GM21529 (cell line): ENCODE results near the gene PHLPP2.

Source experiments
- ATAC-seq: cut with Tn5 transposase; IDR thresholded peaks from one replicate; pipeline ENCODE4 v1.9.1; 2021; ENCODE audit not compliant: unreplicated experiment

PHLPP2 gene

GRCh38 chr16:71724320-71724751, at the start of gene PHLPP2:
TSS of gene PHLPP2 (minus strand) at chr16:71724701. CDS start at chr16:71714795, 9,906 bp downstream.
- no peak for ATAC-seq

- ATAC-seq = no peak
Observed at GRCh38 chr16:71771571-71771970, 47.1 kb upstream of the PHLPP2 start.

GRCh38 chr16:71769222-71769621, 44.7 kb upstream of the PHLPP2 start:
- no peak for ATAC-seq

GRCh38 chr16:71767060-71767900, 42.8 kb upstream of the PHLPP2 start:
- no peak for ATAC-seq

- no peak for ATAC-seq
Observed at GRCh38 chr16:71762186-71762585, 37.7 kb upstream of the PHLPP2 start.

- ATAC-seq = no peak
Observed at GRCh38 chr16:71761097-71761496, 36.6 kb upstream of the PHLPP2 start.

- no peak for ATAC-seq
Observed at GRCh38 chr16:71758293-71758760, 33.8 kb upstream of the PHLPP2 start.

- no peak for ATAC-seq
Observed at GRCh38 chr16:71754652-71755051, 30.2 kb upstream of the PHLPP2 start.

- no peak for ATAC-seq
Observed at GRCh38 chr16:71754108-71754507, 29.6 kb upstream of the PHLPP2 start.

GRCh38 chr16:71748226-71748625, 23.7 kb upstream of the PHLPP2 start:
- ATAC-seq = no peak

- no peak for ATAC-seq
Observed at GRCh38 chr16:71746442-71747046, 22.0 kb upstream of the PHLPP2 start.

GRCh38 chr16:71738855-71739254, 14.4 kb upstream of the PHLPP2 start:
- no peak for ATAC-seq

GRCh38 chr16:71737501-71737900, 13.0 kb upstream of the PHLPP2 start:
- ATAC-seq = no peak

GRCh38 chr16:71734511-71734910, 10.0 kb upstream of the PHLPP2 start:
- no peak for ATAC-seq

GRCh38 chr16:71732587-71732986, 8.1 kb upstream of the PHLPP2 start:
- no peak for ATAC-seq

GRCh38 chr16:71727551-71728324, 3.2 kb upstream of the PHLPP2 start:
- no peak for ATAC-seq

- ATAC-seq = no peak
Observed at GRCh38 chr16:71726476-71727315, 2.2 kb upstream of the PHLPP2 start.

- ATAC-seq = peak; percentile 72
Observed at GRCh38 chr16:71723537-71724319, 773 bp downstream of the PHLPP2 start.

- peak; percentile 33 for ATAC-seq
Observed at GRCh38 chr16:71722801-71723536, 1.5 kb downstream of the PHLPP2 start.
